T-helper 2 cell treated with Interferon-gamma antibody and Interleukin-4, amounts not matched to agents 5 μg/mL and 100 μg/mL, for 36 hours (primary cell): Measurements from ENCODE around the gene FAM240A.

Experiments
- DNase-seq: peaks from one replicate; pipeline ENCODE4 v3.0.0; 2021; ENCODE audit warnings: low spot score
- H3K27ac Mint-ChIP-seq: one replicate; pipeline ENCODE4 v1.8.0; 2021; ENCODE audit warnings: mild to moderate bottlenecking, mixed read lengths
- H3K27me3 Mint-ChIP-seq: one replicate; pipeline ENCODE4 v1.8.0; 2021; ENCODE audit warnings: low read depth, mixed read lengths
- H3K36me3 Mint-ChIP-seq: one replicate; pipeline ENCODE4 v1.8.0; 2021; ENCODE audit warnings: low read depth, mixed read lengths
- H3K4me1 Mint-ChIP-seq: one replicate; pipeline ENCODE4 v1.8.0; 2021; ENCODE audit warnings: low read depth, mixed read lengths
- H3K4me3 Mint-ChIP-seq: one replicate; pipeline ENCODE4 v1.8.0; 2022; ENCODE audit warnings: mild to moderate bottlenecking, moderate library complexity, mixed read lengths
- H3K9me3 Mint-ChIP-seq: one replicate; pipeline ENCODE4 v1.8.0; 2021; ENCODE audit warnings: mixed read lengths

The FAM240A gene

DNA sequence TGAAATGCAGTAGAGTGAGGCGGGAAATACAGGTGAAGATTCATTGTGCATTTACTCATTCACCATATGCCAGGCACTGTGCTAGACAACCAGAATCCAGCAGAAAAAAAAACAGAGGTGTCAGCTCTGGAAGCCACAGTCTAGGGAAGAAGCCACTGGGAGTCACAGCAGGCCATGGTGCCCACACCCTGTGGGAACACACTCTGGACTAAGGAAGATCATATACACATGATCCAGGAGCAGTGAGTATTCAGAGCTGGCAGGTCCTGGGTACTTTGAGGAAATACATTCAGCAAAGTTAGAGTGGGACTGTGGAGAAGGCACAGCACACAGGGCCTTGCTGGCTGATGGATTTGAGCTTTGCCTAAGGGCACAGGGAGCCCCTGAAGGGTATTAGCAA, 14.8 kb downstream of the FAM240A start:
- Mint-ChIP-seq H3K4me1 (peaks cover 11% of the 10 kb centered on the region), H3K9me3 (no peaks in the 10 kb centered on the region), H3K4me3 (no peak overlapping the region), H3K27me3 (peaks cover 26% of the 10 kb centered on the region), H3K36me3 (no peaks in the 10 kb centered on the region), H3K27ac (no peak overlapping the region)
- DNase-seq: no peak

DNA sequence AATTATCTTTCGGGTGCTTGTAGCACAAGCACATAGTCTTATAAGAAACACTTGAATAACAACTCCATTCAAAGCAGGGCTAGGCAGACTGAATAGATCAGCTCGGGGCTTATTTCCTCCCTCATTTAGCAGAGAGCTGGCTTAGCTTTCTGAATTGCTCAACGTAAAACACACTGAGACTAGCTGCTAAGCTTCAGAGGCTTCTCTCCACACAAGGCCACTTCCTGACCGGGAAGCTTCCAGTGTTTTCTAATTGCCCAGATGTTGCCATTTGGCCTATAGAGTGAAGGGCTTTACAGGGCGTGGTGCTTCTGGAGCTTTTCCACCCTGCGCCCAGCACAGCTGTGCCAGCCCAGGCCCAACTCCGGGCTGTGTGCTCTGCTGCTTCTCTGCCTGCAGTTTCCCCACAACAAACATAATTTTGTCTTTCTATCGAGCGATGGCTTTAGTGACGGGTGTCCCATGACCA, 16.6 kb downstream of the FAM240A start:
- no peak overlapping the region for H3K27ac Mint-ChIP-seq
- H3K4me1 Mint-ChIP-seq: peaks cover 11% of the 10 kb centered on the region
- no peaks in the 10 kb centered on the region for H3K9me3 Mint-ChIP-seq
- no peaks in the 10 kb centered on the region for H3K36me3 Mint-ChIP-seq
- H3K4me3 Mint-ChIP-seq: peak overlapping the region; percentile 46
- DNase-seq: no peak
- H3K27me3 Mint-ChIP-seq: peaks cover 19% of the 10 kb centered on the region

DNA sequence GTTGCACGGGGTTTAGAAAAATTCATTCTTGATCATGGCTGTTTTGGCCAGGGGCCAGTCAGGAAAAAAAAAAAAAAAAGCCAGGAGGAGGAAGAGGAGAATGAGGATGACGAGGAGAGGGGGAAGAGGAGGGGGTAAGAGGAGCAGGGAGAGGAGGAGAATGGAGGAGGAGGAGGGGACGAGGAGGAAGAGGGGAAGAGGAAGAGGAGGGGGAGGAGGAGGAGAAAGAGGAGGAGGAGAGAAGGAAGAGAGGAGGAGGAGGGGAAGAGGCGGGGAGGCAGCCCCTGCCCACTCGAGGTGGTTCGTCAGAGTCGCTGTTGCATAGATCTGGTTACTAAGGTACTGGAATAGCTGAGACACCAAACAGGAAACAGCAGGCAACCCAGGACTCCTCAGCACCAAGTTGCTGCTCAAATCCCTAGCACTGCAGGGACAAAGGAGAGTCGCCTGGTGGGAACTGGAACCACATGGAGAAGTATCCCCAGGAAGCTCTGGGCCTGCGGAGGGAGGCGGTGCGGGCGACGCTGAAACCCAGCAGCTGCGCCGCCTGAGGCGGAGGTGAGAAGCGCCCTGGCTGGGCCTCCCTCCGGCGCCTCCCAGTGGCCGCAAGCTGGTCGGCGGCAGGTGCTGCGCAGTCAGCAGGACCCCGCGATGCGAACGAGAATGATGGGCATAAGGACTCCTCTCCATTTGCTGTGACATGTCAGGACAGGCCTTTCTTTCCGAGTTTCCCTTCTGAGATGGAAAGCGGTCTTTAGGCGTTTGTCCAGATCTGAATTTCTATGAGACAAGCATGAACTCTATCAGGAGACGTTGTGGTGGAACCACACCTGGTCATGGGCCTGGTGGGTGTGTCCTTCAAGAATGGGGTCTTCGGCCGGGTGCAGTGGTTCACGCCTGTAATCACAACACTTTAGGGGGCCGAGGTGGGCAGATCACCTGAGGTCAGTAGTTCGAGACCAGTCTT, 17.5 kb downstream of the FAM240A start:
- peak overlapping the region; percentile 46 for H3K4me3 Mint-ChIP-seq
- no peaks in the 10 kb centered on the region for H3K9me3 Mint-ChIP-seq
- H3K36me3 Mint-ChIP-seq: no peaks in the 10 kb centered on the region
- peaks cover 15% of the 10 kb centered on the region for H3K4me1 Mint-ChIP-seq
- H3K27me3 Mint-ChIP-seq: peaks cover 17% of the 10 kb centered on the region
- DNase-seq: peak; percentile 66
- H3K27ac Mint-ChIP-seq: peak overlapping the region; percentile 62

DNA sequence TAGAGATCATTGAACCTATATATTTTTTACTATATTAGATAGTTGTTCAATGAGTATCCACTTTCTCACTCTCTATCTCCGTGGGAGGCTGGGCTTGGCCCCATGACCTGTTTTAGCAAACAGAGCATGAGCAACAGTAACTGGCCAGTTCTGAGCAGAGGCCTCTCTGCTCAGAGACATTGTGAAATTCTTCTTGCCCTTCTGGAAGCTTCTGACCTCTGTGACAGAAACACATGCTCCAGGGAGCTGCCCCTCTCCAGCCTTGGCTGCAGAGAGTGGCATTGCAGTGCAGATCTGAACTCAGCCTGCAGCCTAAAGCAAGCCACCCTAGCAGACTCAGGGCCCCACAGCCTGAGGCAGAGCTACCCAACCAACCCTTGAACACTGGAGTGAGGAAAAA, 20.5 kb downstream of the FAM240A start:
- H3K9me3 Mint-ChIP-seq: no peaks in the 10 kb centered on the region

DNA sequence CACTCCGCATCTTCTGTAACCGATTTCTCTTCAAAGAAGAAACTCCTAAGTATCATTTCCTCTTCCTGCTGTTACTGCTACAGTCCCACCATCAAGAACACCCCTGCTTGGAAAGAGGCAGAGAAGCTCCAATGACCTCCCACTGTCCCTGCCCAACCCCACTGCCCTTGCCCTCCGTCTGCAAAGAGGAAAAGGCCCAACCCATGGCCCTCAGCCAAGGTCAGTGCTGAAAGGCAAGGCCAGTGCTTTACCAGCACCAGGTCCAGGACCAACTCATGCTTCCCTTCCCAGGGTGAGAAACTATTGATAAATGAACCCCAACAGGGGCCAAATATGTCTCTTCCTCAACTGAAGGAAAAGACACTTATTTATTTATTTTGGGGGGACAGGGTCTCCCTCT, 22.5 kb downstream of the FAM240A start:
- DNase-seq: no peak
- Mint-ChIP-seq H3K36me3 (no peaks in the 10 kb centered on the region), H3K4me1 (peaks cover 7% of the 10 kb centered on the region), H3K27me3 (peaks cover 12% of the 10 kb centered on the region), H3K4me3 (no peak overlapping the region), H3K9me3 (no peaks in the 10 kb centered on the region), H3K27ac (no peak overlapping the region)

More for the DNA sequence above, 20.5 kb downstream of the FAM240A start:
- Mint-ChIP-seq H3K4me1 (peaks cover 15% of the 10 kb centered on the region), H3K4me3 (no peak overlapping the region), H3K36me3 (no peaks in the 10 kb centered on the region), H3K27me3 (peaks cover 12% of the 10 kb centered on the region), H3K27ac (no peak overlapping the region)
- DNase-seq: no peak

DNA sequence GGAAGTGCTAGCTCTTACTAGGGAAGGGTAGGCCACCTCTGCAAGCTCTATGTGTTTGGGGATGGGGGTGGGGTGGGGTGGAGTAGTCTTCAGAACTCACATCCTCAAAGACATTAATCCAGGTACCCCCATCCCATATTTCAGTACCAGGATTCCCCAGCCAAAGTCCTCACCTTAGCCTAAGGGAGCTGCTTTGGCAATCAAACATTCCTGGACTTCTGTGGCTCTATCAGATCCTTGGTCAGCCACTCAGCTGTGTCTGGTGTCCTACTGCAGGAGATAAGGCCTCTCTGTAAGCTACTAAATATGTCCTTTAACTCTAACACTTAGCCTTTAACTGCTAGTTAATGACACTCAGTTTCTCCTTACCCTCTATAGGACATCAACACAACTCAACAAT, 26.9 kb downstream of the FAM240A start:
- peaks cover 4% of the 10 kb centered on the region for H3K4me1 Mint-ChIP-seq
- H3K27ac Mint-ChIP-seq: no peak overlapping the region
- no peak for DNase-seq
- H3K36me3 Mint-ChIP-seq: no peaks in the 10 kb centered on the region
- H3K27me3 Mint-ChIP-seq: peaks cover 29% of the 10 kb centered on the region
- H3K4me3 Mint-ChIP-seq: no peak overlapping the region
- H3K9me3 Mint-ChIP-seq: peaks cover 8% of the 10 kb centered on the region

DNA sequence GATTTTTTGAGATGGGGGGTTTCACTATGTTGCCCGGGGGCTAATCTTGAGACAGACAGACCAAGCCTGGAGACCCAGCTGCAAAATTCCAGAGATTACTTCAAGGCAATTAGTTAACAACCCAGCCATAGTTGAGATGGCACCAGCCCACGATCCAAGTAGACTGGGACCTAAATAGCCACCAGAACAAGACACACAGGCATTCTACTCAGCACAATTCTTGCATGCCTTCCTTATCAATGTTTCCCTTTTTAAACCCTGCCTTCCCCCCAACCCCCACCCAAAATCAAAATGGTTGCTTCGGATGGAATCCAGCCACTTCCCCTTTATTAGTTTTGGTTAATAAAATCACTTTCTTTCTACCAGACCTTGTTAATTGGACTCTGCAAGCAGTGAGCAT, 28.6 kb downstream of the FAM240A start:
- no peaks in the 10 kb centered on the region for H3K36me3 Mint-ChIP-seq
- H3K4me1 Mint-ChIP-seq: no peaks in the 10 kb centered on the region
- peaks cover 8% of the 10 kb centered on the region for H3K9me3 Mint-ChIP-seq
- H3K4me3 Mint-ChIP-seq: no peak overlapping the region
- H3K27me3 Mint-ChIP-seq: peaks cover 33% of the 10 kb centered on the region
- no peak for DNase-seq
- H3K27ac Mint-ChIP-seq: no peak overlapping the region

DNA sequence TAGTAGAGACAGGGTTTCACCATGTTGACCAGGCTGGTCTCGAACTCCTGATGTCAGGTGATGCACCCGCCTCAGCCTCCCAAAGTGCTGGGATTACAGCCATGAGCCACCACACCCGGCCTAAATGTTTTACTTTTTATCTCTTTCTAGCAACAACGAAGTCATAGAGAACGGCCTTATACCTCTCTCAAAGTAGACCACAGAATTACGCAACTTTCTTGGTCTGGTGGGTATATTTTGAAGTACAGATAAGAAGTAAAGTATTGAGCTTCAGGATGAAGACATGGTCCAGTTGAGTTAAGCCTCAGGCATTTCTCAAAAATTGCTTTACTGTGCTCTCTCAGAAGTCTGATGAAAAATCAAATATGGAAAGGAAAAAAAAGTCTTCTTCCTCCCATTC, 30.6 kb downstream of the FAM240A start:
- no peak for DNase-seq
- Mint-ChIP-seq H3K36me3 (no peaks in the 10 kb centered on the region), H3K4me1 (no peaks in the 10 kb centered on the region), H3K9me3 (peaks cover 8% of the 10 kb centered on the region), H3K27me3 (peaks cover 38% of the 10 kb centered on the region), H3K4me3 (no peak overlapping the region), H3K27ac (no peak overlapping the region)

DNA sequence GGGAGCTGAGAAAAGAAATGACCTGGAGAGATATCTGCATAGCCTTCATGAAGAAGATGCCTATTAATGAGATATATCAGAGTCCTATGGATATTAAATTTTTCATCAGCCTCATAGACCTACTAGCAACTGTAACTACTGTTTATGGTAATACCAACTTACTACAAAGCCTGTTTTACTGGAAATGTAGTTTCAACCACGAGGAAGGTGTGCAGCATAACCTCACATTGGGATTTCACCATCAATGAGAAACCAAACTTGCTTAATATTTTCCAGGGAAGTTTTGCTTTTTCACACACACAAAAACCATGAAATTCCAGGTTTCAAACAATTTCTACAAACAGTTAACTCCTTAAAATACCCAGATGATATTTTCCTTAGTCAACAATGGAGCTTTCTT, 31.4 kb downstream of the FAM240A start:
- DNase-seq: no peak
- no peaks in the 10 kb centered on the region for H3K4me1 Mint-ChIP-seq
- H3K9me3 Mint-ChIP-seq: peaks cover 8% of the 10 kb centered on the region
- H3K27me3 Mint-ChIP-seq: peaks cover 37% of the 10 kb centered on the region
- no peaks in the 10 kb centered on the region for H3K36me3 Mint-ChIP-seq
- no peak overlapping the region for H3K4me3 Mint-ChIP-seq
- no peak overlapping the region for H3K27ac Mint-ChIP-seq

DNA sequence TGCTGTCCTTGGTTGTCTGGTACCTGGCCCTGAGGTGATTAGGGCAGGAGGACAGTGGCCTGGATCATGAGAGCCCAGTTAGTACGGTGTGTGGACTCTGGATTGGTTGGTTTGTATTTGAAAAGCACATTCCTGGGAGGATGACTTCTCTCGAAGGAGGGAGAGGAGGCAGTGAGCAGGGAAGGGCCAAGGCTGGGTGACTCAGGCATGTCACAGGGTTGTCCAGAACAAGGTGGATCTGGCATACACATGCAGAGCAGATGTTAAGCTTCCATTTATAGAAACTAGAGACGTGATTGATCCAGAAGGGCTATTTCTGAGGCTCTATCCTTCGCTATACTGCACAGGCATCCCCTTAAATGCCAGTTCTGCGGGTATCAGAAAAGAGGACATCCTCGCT, 34.4 kb downstream of the FAM240A start:
- no peak for DNase-seq
- H3K9me3 Mint-ChIP-seq: peaks cover 3% of the 10 kb centered on the region
- peaks cover 30% of the 10 kb centered on the region for H3K27me3 Mint-ChIP-seq
- no peaks in the 10 kb centered on the region for H3K4me1 Mint-ChIP-seq
- no peak overlapping the region for H3K27ac Mint-ChIP-seq
- H3K36me3 Mint-ChIP-seq: no peaks in the 10 kb centered on the region
- H3K4me3 Mint-ChIP-seq: no peak overlapping the region

DNA sequence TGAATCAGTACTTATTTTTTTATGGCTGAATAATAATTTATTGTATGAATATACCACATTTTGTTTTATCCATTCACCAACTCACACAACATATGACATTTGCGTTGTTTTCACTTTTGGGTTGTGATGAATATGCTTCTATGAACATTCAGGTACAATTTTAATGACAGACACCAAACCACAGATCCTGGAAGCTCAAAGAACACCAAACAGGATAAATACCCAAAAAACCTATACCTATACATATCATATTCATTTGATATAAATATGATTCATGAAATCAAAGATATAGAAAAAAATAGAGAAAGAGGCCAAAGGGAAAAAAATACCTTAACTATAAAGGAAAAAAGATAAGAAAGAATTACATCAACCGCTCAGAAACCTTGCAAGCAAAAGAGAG, 35.8 kb downstream of the FAM240A start:
- Mint-ChIP-seq H3K4me1 (no peaks in the 10 kb centered on the region), H3K4me3 (no peak overlapping the region), H3K27me3 (peaks cover 30% of the 10 kb centered on the region), H3K36me3 (no peaks in the 10 kb centered on the region), H3K9me3 (peaks cover 12% of the 10 kb centered on the region), H3K27ac (no peak overlapping the region)
- DNase-seq: no peak

DNA sequence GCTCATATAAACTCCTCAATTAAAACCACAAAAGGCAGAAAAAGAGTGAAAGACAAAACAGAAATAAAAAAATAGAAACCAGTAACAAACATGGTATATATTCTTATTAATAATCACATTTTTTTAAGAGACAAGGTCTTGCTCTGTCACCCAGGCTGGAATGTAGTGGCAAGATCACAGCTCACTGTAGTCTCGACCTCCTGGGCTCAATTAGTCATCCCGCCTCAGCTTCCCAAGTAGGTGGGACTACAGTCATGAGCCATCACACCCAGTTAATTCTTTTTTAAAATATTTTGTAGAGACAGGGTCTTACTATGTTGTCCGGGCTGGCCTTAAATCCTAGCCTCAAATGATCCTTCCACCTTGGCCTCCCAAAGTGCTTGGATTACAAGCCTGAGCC, 37.1 kb downstream of the FAM240A start:
- Mint-ChIP-seq H3K9me3 (peaks cover 12% of the 10 kb centered on the region), H3K27ac (no peak overlapping the region), H3K27me3 (peaks cover 25% of the 10 kb centered on the region), H3K36me3 (no peaks in the 10 kb centered on the region), H3K4me3 (no peak overlapping the region), H3K4me1 (no peaks in the 10 kb centered on the region)
- no peak for DNase-seq

DNA sequence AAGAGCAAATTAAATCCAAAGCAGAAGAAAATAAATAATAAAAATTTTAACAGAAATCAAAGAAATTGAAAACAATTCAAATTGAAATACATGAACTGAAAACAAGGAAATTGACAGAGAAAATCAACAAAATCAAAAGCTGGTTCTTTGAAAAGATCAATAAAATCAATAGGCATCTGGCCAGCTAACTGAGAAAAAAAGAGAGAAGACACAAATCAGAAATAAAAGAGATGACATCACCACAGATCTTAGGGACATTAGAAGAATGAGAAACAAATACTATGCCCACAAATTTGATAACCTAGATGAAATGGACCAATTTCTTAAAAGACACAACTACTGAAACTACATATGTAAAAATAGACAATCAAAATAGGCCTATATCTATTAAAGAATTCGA, 38.8 kb downstream of the FAM240A start:
- Mint-ChIP-seq H3K4me3 (no peak overlapping the region), H3K4me1 (no peaks in the 10 kb centered on the region), H3K27ac (no peak overlapping the region), H3K27me3 (peaks cover 23% of the 10 kb centered on the region), H3K36me3 (no peaks in the 10 kb centered on the region), H3K9me3 (peaks cover 12% of the 10 kb centered on the region)
- no peak for DNase-seq

DNA sequence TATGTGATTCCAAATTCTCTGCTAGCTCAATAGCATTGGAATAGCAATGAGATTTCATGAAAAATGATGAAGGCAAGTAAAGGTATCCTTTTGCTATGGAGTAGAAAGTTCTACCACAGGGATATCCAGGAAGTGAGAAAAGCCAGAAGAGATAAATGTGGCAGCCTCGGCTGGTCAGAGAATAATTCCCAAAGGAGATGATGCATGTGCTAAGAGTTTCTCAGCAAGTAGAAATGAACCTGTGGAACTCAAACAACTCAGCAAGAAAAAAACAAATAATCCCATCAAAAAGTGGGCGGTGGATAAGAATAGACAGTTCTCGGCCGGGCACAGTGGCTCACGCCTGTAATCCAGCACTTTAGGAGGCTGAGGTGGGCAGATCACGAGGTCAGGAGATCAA, 42.9 kb downstream of the FAM240A start:
- peaks cover 19% of the 10 kb centered on the region for H3K27me3 Mint-ChIP-seq
- no peaks in the 10 kb centered on the region for H3K36me3 Mint-ChIP-seq
- no peak overlapping the region for H3K27ac Mint-ChIP-seq
- H3K9me3 Mint-ChIP-seq: peaks cover 12% of the 10 kb centered on the region
- H3K4me3 Mint-ChIP-seq: no peak overlapping the region
- H3K4me1 Mint-ChIP-seq: peaks cover 2% of the 10 kb centered on the region
- DNase-seq: no peak
